NK-92 (cell line): Measurements from ENCODE around the gene MPZL1.
"Not testable (repeated sequence)": the region's sequence is repeated elsewhere in the genome, so short reads cannot be mapped to it uniquely, and the experiment has no call there.

ENCODE experiments used
- DNase-seq: peaks from one replicate; lab custom pipeline; 2025; ENCODE audit not compliant: unreplicated experiment; lab: John Stamatoyannopoulos, UW

The MPZL1 gene

DNA sequence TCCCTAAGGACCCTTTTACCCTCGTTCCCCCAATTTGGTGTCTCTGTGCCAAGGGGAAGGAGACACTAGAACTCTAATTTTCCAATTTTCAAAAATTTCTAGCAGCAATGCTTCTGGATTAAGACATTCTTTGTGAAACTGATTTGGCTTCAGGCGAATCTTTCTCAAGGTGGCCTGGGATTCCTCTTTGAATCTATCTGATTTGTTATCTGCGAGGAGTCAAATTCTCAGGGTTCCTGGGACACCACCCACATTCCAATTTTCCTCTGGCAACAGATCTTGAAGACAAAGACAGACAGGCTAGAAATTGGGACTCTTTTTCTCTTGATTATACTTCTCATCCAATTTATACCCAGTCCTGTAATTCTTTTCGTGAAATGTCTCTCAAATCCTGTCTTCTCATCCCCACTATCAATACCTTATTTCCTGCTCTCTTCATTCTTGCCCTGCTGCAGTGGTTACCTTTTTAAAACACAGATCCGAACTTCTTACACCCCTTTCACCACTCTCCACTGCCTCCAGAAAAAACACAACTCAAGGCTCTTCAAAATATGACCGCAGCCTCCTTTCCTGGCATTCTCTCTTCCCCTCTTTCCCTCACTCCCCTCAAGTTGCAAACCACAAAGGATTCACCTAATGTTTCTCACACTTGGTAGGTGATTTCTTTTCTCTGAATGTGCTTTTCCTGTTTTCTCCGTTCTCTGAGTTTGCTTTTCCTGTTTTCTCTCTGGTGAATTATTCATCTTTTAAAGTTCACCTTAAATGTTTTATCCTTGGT lies 2.7 kb upstream of the MPZL1 start:
- DNase-seq, result no peak

DNA sequence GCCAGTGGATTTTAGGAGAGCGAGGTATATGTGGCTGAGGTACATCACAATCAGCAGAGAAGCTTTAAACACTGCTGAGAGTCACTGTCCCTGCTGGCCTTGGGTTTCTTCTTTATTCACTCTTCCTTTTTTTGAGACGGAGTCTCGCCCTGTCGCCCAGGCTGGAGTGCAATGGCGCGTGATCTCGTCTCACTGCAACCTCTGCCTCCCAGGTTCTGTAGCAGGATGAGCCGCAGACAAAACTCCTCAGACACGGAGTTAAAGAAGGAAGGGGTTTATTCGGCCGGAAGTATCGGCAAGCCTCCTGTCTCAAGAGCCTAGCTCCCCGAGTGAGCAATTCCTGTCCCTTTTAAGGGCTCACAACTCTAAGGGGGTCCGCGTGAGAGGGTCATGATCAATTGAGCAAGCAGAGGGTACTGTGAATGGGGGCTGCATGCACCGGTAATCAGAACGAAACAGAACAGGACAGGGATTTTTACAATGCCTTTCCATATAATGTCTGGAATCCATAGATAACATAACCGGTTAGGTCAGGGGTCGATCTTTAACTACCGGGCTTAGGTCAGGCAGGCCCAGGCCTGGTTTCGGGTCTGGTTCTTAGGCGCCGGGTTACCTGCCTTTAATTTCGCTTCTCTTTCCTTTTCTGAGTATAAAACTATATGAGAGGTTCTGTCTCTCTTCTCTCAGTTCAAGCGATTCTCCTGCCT lies 1.9 kb upstream of the MPZL1 start:
- not testable (repeated sequence) for DNase-seq

DNA sequence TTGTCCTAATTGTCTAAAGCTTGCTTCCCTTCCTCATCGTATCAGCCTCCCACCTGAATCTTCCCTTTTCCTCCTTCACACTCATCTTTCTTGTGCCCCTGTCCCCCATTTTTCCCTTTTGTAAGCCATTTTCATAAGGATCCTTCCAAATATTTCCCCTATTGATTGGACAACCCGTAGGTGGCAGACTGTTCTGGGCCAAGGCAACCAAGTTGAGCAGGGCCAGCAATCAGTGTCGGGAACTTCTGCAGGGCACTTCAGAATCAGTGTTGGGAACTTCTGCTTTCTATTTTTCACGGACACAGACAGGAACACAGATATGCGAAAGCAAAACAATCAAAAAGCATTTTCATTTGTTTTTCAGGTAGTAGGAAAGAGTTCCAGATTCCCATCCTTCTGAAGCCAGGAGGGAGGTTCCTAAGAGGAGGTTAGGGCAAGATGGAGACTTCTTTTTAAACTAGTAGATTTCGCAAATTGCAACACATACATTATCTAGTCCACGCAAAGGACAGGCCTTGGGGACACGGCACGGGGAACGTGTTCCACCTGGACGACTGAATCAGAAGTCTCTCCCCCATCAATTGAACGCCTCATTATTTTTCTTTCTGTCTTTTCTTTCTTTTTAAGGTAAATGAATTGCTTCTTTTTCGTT lies 691 bp upstream of the MPZL1 start:
- no peak for DNase-seq

DNA sequence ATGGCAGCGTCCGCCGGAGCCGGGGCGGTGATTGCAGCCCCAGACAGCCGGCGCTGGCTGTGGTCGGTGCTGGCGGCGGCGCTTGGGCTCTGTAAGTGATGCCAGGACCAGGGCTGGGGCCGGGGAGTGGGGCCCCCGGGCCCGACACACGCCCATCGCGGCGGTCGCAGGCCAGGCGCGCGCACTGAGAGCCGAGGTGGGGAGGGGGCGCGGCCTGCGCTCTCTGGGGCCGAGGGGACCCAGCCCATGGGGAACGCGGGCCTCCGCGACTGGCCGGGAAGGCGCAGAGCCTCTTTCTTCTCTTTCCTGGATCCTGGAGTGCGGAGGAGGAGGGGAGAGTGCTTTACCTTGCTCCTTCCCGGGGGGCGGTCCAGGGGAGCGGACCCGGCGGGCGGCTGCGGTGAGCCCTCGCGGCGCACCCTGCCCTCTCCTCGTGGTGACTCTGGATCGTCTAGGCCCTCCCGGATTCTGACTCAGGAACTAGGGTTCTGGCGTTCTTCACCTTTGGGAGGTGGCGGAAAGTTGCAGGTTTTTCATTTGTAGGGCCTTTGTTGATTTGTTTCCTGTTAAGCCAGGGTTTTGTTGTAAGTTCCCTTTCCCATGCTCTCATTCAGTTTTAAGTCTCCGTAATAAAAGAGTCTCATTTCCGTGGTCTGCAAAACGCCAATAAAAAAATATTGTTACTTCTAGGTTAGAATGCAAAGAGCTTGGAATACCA lies 529 bp downstream of the MPZL1 start:
- DNase-seq, result no peak

DNA sequence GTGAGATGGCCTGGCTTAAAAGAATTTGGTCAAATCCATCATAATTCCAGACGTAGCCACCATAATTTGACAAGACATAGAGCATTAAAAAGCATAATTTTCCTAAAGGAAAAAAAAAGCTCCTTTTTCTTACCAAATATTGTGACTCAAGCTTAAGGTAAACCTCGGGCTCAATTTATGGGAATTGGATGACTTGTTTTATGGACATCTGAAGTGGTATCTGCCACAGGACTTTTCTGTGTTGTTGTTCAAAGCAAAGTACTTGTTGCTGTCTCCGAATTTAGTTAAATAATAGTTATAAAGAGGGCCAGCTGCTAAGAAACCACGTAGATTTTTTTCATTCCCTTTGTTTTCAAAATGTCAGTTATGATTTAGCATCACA lies 1.1 kb downstream of the MPZL1 start:
- no peak for DNase-seq

DNA sequence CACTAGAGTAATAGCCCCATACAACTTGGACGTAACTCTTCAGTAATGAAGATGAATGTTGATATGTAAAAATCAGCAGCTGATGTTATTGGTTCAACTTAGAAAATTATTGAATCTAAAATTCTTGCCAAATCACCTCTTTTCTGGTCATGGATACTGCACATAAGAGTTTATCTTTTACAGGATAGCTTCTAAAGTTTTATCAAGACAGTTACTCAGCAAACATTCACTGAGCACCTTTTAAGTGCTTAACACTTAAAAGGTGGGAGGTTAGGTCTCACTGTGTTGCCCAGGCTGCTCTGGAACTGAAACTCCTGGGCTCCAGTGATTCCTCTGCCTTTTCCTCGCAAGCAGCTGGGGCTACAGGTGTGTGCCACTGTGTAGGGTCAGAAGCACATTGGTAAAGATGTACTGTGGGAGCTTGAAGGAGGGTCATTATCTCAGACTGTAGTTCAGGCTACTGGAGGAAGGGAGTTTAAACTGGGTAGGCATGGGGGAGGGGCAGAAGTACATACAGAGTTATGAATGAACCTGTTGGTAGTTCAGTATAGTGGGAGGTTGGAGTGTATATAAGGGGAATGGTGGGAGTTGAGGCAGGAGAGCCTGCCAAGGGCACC lies 2.0 kb downstream of the MPZL1 start:
- no peak for DNase-seq

DNA sequence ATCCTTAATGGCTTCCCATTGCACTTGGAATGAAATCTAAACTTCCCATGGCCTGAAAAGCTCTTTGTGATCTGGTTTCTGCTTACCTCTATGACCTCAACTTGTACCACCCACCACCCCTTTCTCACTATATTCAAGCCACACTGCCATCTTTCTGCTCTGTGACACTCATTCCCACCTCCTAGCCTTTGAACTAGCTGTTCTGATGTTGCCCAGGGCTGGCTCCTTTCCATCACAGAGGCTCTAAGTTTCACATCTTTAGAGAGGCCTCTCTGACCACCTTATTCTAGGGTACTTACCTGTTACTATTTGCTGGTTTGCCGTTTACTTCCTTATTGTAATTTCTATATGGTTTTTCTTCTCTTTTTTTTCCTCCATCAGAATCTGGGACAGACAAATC lies 4.2 kb downstream of the MPZL1 start:
- DNase-seq, result no peak

DNA sequence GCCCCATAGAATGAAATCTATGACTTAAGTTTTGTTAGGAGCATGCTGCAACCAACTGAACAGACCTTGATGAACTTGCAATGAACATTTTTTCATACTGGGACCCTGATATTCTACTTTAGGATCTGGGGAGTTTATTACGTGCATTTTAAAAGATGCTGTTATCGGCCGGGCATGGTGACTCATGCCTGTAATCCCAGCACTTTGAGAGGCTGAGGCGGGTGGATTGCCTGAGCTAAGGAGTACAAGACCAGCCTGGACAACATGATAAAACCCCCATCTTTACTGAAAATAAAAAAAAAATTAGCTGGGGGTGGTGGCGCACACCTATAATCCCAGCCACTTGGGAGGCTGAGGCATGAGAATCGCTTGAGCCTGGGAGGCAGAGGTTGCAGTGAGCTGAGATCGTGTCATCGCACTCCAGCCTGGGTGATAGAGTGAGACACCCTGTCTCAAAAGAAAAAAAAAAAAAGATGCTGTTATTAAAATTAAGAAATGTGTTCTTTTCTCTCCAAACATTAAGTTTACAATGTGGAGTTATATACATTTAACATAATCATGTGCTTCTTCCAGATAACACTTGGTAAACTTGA lies 7.1 kb downstream of the MPZL1 start:
- no peak for DNase-seq

DNA sequence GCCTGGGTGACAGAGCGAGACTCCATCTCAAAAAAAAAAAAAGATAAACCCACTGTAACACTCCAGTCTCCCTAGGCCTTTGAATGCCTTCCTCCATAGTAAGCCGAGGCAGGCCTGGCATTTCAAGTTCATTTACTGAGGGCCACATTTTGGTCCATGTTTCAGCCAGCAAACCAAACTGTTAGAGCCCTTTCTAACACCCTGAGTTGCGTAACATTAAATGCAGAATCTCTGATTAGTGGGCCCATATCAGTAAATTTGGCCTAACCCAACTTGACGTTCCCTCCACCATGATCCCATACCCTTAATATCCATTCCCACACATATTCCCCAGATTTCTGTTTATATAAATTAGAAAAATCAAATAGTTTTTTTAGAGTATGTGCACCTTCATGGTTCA lies 12.4 kb downstream of the MPZL1 start:
- DNase-seq, result no peak

DNA sequence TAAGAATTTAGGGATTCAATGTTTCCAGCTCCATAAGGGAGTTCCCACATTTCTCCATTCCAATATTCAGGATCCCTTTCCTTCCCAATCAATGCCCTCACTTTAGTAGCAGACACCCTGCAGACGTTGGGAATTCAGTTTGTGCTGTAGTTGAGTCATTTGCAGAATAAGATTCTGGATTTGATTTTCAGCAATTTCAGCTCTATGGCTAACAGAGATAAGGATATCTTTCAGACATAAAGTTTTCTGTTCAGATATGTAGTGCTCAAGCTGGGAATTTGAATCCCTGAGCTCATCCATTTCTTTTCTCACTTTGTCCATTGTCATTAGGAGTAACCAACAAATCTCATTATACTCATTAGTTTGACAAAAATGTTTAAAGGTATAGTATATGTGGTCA lies 13.1 kb downstream of the MPZL1 start:
- no peak for DNase-seq

DNA sequence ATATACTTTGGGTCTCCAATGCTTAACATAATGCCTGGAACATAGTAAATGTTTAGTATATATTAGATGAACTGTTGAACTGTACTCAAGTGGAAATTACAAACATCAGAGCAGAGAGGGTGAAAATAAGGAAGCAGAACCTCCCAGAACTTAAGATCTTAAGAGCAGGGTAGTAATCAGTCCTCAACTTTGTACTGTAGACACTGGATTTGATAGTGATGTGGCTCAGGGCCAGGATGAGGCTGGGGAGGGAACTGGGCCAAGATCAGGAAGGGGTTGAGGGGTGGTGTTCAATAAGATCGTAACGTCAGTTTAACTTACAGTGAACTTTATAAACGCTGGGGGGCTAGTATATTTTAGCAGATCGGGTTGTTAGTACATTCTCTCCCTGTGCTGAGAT lies 15.4 kb downstream of the MPZL1 start:
- no peak for DNase-seq

DNA sequence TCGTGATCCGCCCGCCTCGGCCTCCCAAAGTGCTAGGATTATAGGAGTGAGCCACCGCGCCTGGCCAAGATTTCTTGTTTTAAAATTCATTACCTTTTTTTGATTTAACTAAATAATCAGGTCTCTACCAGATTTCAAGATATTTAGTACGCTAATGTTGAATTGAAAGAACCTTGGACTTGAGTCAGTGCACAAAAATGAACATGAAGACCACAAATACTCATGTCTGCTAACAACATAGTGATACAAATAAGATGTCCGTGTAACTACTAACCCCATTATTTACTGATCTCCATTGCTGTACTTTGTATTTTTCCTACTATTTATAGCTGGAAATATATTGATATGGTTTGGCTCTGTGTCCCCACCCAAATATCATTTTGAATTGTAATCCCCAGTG lies 16.4 kb downstream of the MPZL1 start:
- no peak for DNase-seq

DNA sequence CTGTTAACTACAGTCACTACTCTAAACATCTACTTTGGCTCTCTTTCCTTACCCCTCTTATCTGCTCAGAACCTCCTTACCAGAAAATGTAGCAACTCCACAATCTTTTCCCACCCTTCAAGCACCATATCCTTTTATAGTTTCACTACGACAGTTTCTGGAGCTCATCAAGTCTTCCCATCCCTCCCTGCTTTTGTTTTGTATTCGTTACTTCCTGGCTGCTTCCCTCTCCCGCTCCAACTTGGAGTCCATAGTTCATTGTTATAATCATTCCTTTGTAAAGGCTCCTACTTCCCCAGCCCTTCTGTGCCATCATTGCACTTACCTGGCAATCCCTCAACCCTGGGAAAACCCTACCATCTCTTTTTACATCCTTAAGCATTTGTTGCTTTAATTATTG lies 18.0 kb downstream of the MPZL1 start:
- no peak for DNase-seq

DNA sequence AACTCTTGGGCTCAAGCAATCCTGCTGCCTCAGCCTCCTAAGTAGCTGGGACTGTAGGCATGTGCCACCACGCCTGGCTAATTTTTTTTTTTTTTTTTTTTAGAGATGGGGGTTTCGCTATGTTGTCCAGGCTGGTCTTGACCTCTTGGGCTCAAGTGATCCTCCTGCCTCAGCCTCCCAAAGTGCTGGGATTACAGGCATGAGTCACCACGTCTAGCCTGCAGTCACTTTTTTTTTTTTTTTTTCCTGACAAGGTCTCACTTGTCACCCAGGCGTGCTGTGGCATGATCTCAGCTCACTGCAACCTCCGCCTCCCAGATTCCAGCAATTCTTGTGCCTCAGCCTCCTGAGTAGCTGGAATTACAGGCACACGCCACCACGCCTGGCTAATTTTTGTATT lies 19.3 kb downstream of the MPZL1 start:
- DNase-seq, result not testable (repeated sequence)

DNA sequence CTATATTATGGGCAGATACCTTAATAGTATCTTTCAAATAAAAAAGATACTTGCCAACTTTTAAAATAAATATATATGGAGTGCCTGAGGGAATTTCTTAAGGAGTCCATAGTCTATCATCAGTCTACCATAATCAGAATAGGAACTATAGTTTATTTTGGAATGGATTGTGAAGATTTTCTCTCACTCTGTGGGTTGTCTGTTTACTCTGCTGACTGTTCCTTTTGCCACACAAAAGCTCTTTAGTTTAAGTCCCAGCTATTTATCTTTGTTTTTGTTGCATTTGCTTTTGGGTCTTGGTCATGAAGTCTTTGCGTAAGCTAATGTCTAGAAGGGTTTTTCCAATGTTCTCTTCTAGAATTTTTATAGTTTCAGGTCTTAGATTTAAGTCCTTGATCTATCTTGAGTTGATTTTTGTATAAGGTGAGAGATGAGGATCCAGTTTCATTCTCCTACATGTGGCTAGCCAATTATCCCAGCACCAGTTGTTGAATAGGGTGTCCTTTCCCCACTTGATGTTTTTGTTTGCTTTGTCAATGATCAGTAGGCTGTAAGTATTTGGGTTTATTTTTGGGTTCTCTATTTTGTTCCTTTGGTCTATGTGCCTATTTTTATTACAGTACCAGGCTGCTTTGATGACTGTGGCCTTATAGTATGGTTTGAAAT lies 20.7 kb downstream of the MPZL1 start:
- DNase-seq, result not testable (repeated sequence)

DNA sequence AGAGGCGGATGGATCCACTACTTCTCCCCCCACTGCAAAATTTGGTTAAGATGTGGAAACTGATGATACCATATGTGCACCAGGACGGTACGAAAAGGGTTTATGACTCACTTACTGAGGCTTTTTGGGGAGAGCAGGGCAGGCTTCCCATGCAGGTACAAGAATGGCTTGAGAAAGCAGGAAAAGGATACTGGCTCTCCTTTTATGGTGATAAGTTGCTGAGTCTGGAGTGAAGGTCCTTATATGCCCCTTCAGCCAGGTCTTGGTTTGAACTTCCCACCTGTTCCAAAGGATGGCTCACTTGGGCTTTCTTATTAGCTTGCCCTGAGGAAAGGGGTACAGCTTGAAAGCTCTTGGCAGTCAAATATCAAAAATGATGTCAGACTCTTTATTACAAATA lies 23.1 kb downstream of the MPZL1 start:
- DNase-seq, result no peak

DNA sequence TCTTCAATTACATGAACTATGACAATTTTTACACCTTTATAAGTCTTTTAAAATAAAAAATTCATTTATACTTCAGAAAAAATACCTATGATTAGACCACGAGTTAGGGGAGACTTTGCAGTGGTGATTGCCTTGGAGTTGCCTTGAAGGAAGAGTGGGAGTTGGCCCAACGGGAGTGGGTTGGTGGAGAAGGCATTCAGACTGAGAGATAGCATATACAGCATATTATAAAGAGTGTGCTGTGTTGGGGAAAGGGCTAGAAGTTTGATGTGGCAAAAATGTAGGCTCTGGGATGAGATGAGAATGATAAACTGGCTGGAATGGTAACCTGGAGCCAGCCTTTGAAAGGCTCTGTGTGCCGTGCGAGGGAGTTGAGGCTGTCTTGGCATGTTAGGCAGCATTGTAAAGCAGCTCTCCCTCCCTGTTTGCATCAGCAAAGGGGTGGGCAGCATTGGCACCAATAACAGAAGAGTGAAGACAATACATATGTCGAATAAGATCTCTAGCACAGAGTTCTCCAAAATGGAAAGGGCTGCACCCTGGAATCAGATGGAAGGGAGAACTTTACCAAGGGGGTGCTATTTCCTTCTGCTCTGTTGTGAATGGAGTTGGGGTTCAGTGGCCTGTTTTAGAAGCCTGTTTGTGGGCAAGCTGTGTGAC lies 24.4 kb downstream of the MPZL1 start:
- DNase-seq, result no peak

DNA sequence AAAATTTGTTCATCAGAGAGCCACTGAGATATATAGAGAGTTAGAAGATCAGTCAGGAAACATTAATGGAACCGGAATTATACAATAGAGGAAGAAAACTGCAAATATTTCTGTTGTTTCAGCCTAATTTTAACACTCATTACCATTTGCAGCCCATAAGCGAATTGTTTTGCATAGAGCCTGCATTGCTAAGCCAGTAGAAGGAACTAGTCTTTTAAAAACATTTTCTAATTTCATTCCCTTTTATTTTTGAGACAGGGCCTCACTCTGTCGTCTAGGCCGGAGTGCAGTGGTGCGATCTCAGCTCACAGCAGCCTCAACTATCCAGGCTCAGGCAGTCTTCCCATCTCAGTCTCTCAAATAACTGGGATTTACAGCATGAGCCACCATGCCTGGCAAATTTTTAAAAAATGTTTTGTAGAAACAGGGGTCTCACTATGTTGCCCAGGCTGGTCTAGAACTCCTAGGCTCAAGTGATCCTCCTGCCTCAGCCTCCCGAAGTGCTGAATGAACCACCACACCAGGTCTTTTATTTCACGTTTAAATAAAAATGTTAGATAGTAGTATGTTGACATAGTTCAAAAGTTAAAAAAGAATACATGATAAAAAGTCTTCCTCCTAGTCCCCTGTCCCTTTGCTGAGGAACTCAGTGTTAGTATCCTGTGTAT lies 25.3 kb downstream of the MPZL1 start:
- DNase-seq, result no peak

DNA sequence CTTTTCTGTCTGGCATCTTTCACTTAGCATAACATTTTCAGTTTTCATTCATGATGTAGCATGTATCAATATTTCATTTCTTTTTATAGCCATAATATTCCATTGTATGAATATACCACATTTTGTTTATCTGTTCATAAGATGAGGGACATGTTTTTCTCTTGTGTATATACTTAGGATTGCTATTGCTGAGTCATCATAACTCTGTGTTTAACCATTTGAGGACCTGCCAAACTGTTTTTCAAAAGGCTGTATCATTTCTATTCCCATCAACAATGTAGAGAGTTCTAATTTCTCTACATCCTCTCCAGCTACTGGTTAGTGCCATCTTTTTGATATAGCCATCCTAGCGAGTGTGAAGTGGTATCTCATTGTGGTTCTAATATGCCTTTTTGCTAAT lies 26.2 kb downstream of the MPZL1 start:
- no peak for DNase-seq
